NCI-H2107 (cell line): ENCODE measurements around the gene TTLL10.

Experiments
- DNase-seq: peaks from one replicate; lab custom pipeline; 2025; lab: John Stamatoyannopoulos, UW

Gene TTLL10

GRCh38 chr1:1173793-1174415, at the start of gene TTLL10:
Gene TTLL10 (plus strand): TSS chr1:1173880. CDS start chr1:1179216, 5,336 bp downstream.
- DNase-seq = no peak

DNA sequence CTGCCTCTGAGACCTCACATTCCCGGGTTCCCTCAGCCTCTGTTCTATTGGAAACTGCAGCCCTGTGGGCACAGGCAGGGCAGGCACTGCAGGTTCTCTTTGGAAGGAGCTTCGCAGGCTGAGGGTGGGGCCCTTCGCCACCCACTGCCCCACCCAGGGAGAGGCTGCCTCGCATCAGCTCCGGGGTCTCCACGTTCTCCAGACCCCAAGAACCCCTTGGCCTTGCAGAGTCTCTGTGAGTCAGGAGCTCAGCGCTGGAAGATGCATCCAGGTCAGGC, 49.2 kb upstream of the TTLL10 start:
- DNase-seq = no peak

- DNase-seq = no peak
Observed at GRCh38 chr1:1124786-1125642, 48.7 kb upstream of the TTLL10 start.

- DNase-seq = no peak
Observed at GRCh38 chr1:1125945-1126344, 47.7 kb upstream of the TTLL10 start.

DNA sequence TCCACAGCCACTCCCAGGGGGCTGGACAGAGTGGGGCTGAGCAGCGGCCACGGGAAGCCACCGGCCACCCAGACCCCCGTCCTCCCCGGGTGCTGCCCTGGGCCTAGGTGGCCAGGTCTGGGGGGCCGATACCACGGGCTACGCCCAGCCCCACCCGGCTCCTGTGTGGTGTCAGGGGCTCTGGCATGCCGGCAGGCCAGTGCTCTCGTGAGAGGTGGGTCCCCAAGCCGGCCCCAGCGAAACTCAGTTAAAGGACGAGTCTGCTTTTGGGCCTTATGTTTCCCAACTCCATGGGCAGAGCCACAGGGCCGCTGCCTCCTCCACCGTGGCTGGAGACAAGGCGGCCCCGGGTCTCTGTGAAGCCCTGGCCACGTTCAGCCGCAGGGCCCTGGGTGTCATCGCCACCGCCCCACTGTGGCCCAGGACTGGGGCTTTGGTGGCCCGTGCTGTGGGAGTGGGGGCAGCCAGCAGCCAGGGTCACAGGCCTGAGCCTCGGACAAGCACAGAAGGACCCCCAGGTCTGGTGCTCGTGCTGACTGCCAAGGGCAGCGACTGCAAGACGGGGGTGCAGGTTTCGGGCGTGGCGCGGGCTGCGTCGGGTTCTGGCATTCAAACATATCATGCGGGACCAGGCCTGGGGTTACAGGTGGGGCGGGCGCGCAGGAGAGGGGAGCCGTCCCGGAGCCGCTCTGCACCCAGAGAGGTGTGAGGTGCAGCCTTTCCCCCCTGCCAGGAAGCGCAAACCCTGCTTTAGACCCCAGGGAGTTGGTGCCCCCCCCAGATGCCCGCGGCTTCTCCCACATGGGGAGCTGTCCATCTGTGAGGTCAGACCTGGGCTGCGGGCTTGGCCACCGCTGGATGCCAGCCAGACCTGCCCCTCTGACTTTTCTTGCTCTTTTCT, 45.9 kb upstream of the TTLL10 start:
- no peak for DNase-seq

GRCh38 chr1:1128454-1129139, 45.1 kb upstream of the TTLL10 start:
- DNase-seq = no peak

DNA sequence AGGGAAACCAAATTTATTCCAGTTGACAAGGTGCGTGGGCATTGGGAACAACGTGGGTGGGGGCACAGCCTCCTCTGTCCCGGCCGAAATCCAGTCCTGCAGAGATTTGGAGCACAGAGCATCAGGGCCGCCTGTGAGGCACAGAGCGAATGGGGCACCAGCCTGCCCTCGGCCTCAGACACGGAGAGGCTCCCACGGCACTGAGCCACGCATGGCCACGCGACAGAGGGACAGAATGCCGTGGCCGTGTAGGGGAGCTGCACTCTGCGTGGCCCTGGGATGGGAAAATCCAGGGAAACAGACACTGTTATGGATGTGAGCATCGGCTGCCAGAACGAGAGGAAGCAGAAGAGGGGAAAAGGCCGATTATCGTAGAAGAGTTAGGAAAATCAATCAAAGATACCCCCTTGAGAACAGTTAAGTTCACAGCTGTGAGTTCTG, 44.3 kb upstream of the TTLL10 start:
- no peak for DNase-seq

DNA sequence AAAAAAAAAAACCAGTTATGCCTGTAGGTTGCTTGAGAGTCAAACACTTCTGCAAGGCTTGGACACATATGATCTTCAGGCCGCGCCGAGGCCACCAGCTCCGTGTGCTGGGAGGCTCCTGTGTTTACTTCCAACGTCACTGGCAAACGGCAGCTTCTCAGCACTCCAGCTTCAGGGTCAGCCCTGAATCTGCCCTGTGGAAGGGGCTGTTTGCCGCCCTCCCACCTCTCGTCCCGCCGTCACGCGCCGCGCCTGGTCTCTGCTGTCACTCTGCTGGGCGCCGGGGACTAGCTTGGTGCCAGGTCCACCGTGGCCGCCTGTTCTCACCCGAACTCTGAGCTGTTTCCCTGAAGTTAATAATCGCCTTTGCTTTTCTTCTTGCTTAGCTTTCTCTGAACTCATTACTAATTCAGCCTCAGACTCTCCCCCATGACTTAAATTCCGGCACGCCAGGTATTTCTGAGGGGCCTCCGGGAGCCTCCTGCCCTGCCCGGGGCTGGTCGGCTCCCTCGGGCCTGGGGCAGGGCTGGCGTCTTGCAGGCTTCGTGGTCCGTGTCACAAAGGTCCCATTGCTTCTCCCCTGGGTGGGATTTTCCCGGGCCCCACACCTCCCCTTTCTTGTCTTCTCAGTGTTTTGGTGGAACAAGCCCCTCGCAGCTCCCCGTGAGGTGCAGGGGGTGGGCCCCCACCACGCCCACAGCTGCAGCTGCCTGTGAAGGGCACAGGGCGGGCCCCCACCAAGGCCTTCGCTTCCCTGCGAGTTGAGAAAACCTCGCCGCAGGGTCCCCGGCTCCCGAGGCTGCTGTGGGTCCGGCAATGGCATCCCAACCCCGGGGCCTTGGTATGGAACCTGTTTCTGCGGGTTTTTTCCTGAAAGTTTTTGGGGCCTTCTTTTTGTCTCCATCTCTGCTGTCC, 43.2 kb upstream of the TTLL10 start:
- no peak for DNase-seq

- no peak for DNase-seq
Observed at GRCh38 chr1:1132042-1132950, 41.4 kb upstream of the TTLL10 start.

DNA sequence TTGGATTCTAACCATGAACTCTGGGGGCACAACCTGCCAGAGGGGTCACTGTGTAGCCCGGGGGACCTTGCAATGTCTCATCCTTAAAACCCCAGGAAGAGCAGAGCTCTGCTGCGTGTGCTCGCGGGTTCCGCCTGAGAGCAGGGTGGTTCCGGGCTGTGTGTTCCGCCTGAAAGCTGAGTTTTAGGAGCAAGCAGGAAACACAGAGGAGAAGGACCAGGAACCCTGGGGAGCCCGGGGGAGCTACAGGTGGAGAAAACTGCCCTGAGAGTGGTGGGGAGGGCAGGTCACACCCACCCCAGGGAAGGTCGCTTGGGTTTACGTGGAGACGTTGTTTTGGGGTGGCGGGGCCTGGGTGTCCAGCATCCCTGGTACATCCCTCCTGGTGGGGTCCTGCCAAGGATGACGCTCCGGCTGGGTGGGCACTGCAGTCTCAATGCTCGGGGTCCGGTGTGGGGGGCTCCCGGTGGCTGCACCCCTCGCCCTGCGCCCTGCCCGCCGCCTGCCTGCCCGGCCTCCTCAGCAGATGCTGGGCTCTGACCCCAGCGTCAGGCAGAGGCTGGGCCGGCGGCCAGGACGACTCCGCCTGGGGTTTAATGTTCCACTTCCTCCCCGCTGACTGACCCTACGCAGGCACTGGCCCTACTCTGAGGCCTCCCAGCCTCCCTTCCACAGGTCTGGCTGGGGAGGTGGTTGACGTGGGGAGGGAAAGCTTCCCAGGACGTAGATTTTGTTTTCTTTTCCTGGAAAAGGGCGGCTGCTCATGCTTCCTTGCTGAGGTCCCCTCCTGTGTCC, 40.5 kb upstream of the TTLL10 start:
- no peak for DNase-seq

DNA sequence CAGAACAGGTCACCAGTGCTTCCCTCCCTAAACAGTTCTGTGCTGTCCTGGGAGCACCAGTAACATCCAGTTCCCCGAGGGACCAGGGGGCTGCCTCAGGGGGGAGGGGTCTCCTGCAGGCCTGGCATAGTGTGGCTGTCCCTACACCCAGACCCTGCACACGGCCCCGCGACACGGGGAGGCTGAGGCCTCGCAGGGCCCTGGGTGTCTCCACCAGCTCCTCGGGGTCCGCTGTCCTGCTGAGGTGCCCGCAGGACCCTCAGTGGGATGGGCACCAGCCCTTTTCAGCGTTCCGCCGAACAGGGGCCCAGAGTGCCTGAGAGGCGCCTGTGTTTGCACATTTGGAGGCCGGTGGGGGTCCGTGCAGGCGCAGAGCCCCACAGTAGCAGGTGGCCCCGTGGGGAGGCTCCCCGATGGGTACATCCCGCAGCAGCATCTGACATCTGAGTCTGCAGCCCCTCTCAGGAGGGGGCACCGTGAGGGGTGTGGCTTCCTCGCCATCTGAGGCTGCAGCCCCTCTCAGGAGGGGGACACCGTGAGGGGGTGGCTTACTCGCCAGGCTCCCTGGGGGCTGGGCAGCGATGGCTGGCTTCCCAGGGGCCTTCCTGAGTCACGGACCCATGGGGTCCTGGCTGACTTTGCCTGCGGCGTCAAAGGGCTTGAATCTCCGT, 39.2 kb upstream of the TTLL10 start:
- DNase-seq = no peak

DNA sequence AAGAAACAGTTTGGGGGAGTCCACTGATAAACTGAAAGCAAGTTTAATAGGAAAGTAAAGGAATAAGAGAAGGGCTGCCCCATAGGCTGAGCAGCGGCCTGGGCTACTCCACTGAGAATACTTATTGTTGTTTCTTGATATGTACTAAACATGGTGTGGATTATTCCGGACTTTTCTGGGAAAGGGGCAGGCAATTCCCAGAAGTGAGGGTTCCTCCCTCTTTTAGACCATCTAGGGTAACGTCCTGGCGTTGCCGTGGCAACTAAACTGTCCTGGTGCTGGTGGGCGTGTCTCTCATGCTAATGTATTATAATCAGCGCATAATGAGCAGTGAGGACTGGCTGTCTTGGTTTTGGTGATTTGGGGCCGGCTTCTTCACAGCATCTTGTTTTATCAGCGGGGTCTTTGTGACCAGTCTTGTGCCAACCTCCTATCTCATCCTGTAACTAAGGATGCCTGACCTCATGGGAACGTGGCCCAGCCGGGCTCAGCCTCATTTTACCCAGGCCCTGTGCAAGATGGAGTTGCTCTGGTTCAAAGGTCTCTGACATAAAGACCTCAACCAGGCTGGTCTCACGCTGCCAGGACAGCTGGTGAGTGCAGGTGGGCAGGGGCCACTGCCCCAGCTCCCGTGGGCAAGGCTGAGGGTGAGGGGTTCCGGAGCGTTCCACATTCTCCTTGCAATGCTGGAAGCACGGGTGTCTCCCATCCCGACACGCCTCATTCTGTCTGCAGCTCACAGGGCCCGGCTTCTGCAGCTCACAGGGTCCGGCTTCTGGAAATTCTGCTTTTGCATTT, 38.1 kb upstream of the TTLL10 start:
- no peak for DNase-seq

- DNase-seq = peak; percentile 28
Observed at GRCh38 chr1:1136547-1137230, 37.0 kb upstream of the TTLL10 start.

DNA sequence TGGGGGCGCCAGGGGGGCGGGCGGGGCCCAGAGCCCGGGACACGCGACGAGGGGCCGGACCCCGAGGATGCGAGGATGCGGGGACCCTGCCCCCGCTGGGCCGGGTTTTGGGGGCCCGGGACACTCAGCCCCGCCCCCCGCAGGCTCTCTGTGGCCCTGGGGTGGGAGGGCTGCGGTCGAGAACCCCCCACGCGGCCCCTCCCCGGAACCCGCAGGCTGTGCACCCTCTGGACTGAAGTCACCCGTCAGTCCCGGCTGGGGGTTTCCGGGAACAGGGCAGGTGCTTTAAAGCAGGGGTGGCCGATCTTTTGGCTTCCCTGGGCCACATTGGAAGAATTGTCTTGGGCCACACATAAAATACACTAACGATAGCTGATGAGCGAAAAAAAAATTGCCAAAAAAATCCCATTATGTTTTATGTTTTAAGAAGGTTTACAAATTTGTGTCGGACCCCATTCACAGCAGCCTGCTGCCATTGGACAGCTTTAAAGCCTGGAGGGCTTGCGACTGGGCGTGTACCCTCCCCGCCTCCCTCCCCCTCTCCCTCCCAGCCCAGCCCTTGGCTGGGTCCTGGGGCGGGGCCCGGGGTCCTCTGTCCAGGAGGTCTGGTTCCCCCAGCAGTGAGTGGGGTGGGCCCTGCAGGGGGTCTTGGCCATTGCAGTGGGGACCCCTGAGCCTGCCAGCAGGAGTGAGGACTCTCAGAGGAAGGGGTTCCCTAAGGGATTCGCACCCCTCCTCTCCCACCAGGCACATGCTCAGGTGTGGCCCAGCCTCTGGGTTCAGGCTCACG, 36.2 kb upstream of the TTLL10 start:
- no peak for DNase-seq

DNA sequence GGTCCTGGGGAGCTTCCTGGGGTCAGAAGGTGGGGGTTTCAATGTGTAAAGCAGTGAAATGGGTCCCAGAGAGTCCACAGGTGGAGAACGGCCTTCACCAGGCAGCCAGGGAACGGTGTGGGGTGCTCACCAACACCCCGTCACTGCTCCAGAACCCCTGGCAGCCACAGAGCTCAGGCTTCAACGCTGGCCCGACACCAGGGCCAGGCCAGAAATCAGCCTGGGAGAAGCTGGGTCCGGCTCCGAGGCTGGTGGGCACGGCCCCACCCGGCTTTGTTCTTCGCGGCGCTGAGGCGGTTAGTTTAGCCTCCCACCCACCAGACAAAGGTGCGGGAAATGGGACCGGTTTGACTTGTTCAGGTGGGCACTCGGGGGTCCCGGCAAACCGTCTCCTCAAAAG, 33.0 kb upstream of the TTLL10 start:
- DNase-seq = no peak

DNA sequence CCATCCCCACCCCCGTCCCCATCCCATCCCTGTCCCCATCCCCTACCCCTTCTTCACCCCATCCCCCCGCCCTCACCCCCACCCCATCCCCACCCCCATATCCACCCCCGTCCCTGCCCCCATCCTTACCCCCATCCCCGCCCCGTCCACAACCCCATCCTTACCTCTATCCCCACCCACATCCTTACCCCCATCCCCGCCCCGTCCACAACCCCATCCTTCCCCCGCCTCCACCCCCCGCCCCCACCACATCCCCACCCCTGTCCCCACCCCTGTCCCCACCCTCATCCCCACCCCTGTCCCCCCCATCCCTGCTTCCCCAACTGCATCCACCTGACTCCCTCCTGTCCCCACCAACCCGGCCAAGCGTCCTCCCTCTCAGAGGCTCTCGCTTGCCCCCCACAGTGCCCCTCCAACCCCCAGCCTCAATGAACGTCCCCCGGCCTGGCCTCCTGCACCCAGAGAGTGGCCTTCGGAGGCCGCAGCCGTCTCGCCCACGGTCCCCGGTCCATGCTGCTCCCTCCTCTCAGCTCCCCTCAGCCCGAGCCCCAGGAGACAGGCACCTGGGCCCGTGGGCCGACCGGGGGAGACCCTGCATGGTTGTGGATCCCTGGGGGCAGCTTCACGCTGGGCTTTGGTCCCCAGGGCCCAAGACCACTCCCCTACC, 32.3 kb upstream of the TTLL10 start:
- no peak for DNase-seq
